Sigmoid colon (tissue), 7 donors: ENCODE data around the gene MID1. TPM values are rescaled to one million over a fixed set of nuclear protein-coding genes. Genes with fewer than 3 reads are reported as not detected.
"Not testable (repeated sequence)": the region's sequence is repeated elsewhere in the genome, so short reads cannot be mapped to it uniquely, and the experiment has no call there.

ENCODE experiments used
- DNase-seq: peaks from one replicate; pipeline ENCODE4 v3.0.0-alpha.2; 2019
- H3K27ac ChIP-seq, 4 donors: fragments of 200-600 bp; sonication (generic); one replicate each; pipeline ENCODE4 v1.5.1; 2016 to 2019; ENCODE audit warnings: mild to moderate bottlenecking in 1 of 4
- H3K27me3 ChIP-seq, 3 donors: fragments of 200-600 bp; sonication (generic); one replicate each; pipeline ENCODE4 v1.5.1; 2019; ENCODE audit warnings: mild to moderate bottlenecking in 1 of 3
- H3K36me3 ChIP-seq, 4 donors: fragments of 200-600 bp; sonication (generic); one replicate each; pipeline ENCODE4 v1.5.1; 2016 to 2019
- H3K4me1 ChIP-seq, 4 donors: fragments of 200-600 bp; sonication (generic); one replicate each; pipeline ENCODE4 v1.5.1; 2017 to 2019
- H3K4me3 ChIP-seq, 4 donors: fragments of 200-600 bp; sonication (generic); one replicate each; pipeline ENCODE4 v1.5.1; 2017 to 2019; ENCODE audit warnings: mild to moderate bottlenecking in 2 of 4, moderate library complexity in 1 of 4
- H3K9me3 ChIP-seq, 4 donors: fragments of 200-600 bp in 3 of 4; sonication (generic) in 3 of 4; one replicate each; pipeline versions ENCODE4 v1.5.1 to v1.6.1; 2013 to 2019
- CTCF ChIP-seq, 4 experiments: fragments of 450-650 bp in 3 of 4; fragments of 200-600 bp in 1 of 4; IDR thresholded peaks; one replicate each; pipeline ENCODE4 v1.5.1; 2016 to 2019; ENCODE audit warnings: antibody characterized with exemption in 4 of 4, mild to moderate bottlenecking in 3 of 4, moderate library complexity in 2 of 4
- EP300 ChIP-seq, 4 donors: sonication (generic); formaldehyde crosslinking; IDR thresholded peaks; one replicate each; pipeline ENCODE4 v1.6.1; 2017; ENCODE audit warnings: antibody characterized with exemption in 4 of 4
- POLR2A ChIP-seq, 2 donors: fragments of 450-650 bp; IDR thresholded peaks; one replicate each; pipeline ENCODE4 v1.6.1; 2016; ENCODE audit warnings: antibody characterized with exemption in 2 of 2, mild to moderate bottlenecking in 2 of 2, moderate library complexity in 2 of 2
- POLR2AphosphoS5 ChIP-seq, 4 donors: sonication (generic); formaldehyde crosslinking; IDR thresholded peaks; one replicate each; pipeline ENCODE4 v1.6.1; 2017; ENCODE audit warnings: antibody characterized with exemption in 4 of 4
- WGBS, 2 donors: extraction: QIAGEN DNeasy Blood & Tissue Kit; methylation state at CpG; one replicate each; pipeline ENCODE4 v1.1.7; 2013; 5-methylcytosine and 5-hydroxymethylcytosine counted together
- intact Hi-C: fragments of 100-400 bp; cut with DNase I; formaldehyde crosslinking; loops from one replicate; pipeline ENCODE4 v1.15.1; 2023
- polyA plus RNA-seq, 3 donors: library from polyadenylated mRNA; stranded (reverse); fragments of 200-250 nt; gene quantifications; one replicate each; pipeline ENCODE4 v1.2.3, GENCODE V29; 2013
- total RNA-seq, 4 donors: library from RNA; depleted of rRNA; stranded (reverse); fragments of >200 nt; gene quantifications; one replicate each; pipeline ENCODE4 v1.1.0, GENCODE V29; 2016
- donor health status: healthy with polysubstance abuse.
- donor health status: Bipolar disorder and iron deficiency.
- donor health status: healthy.

Gene MID1
- total and polyA plus RNA-seq, 7 donors = 3.2 to 77.5 (median 34.6) TPM

- Histone ChIP-seq H3K36me3 (no peaks in the 10 kb centered on the region), H3K4me1 (peaks cover 0 to 18% (median 7%) of the 10 kb centered on the region in 4 donors), H3K9me3 (no peaks in the 10 kb centered on the region), H3K27me3 (no peaks in the 10 kb centered on the region), H3K27ac (peak overlapping the region in 1 of 4 donors; percentile 50), H3K4me3 (no peak overlapping the region)
- no peak for TF ChIP-seq POLR2AphosphoS5 (IDR thresholded peaks at IDR 0.05)
- no peak for TF ChIP-seq POLR2A (IDR thresholded peaks at IDR 0.05)
- no peak for TF ChIP-seq EP300 (IDR thresholded peaks at IDR 0.05)
- no peak for TF ChIP-seq CTCF (IDR thresholded peaks at IDR 0.05)
- WGBS, 2 donors = 94 to 98% methylated on average over 6 of the region's 6 CpGs
- DNase-seq = no peak
- intact Hi-C loops = no loop called here
Measured at GRCh38 chrX:10589098-10589497, 31.3 kb downstream of the MID1 start.

GRCh38 chrX:10584882-10585281 lies 35.5 kb downstream of the MID1 start:
- H3K9me3 ChIP-seq, DNase-seq, H3K27ac ChIP-seq, H3K4me3 ChIP-seq, H3K27me3 ChIP-seq, H3K36me3 ChIP-seq, intact Hi-C loops: not testable (repeated sequence)
- peaks cover 0 to 20% (median 10%) of the 10 kb centered on the region in 4 donors for H3K4me1 ChIP-seq
- 88 to 91% methylated on average over 7 of the region's 7 CpGs for WGBS, 2 donors

- Histone ChIP-seq H3K27ac (peak overlapping the region in 1 of 4 donors; percentile 19), H3K9me3 (no peaks in the 10 kb centered on the region), H3K36me3 (no peaks in the 10 kb centered on the region), H3K27me3 (no peaks in the 10 kb centered on the region), H3K4me3 (no peak overlapping the region), H3K4me1 (peaks cover 0 to 20% (median 12%) of the 10 kb centered on the region in 4 donors)
- intact Hi-C loops = no loop called here
- no peak for TF ChIP-seq EP300 (IDR thresholded peaks at IDR 0.05)
- no peak for TF ChIP-seq POLR2AphosphoS5 (IDR thresholded peaks at IDR 0.05)
- DNase-seq = no peak
Measured at GRCh38 chrX:10582945-10583344, 37.4 kb downstream of the MID1 start.

GRCh38 chrX:10582215-10582733 lies 38.1 kb downstream of the MID1 start:
- Histone ChIP-seq H3K9me3 (no peaks in the 10 kb centered on the region), H3K36me3 (no peaks in the 10 kb centered on the region), H3K27ac (peak overlapping the region in 1 of 4 donors; percentile 19), H3K27me3 (no peaks in the 10 kb centered on the region), H3K4me1 (peaks cover 0 to 24% (median 14%) of the 10 kb centered on the region in 4 donors), H3K4me3 (no peak overlapping the region)
- WGBS, 2 donors = 16 to 68% methylated on average over 3 of the region's 3 CpGs
- no peak for DNase-seq
- intact Hi-C loops = no loop called here
- no peak for TF ChIP-seq POLR2A (IDR thresholded peaks at IDR 0.05)
- no peak for TF ChIP-seq EP300 (IDR thresholded peaks at IDR 0.05)
- TF ChIP-seq POLR2AphosphoS5 (IDR thresholded peaks at IDR 0.05) = no peak
- no peak for TF ChIP-seq CTCF (IDR thresholded peaks at IDR 0.05)

- Histone ChIP-seq H3K36me3 (no peaks in the 10 kb centered on the region), H3K27ac (peak overlapping the region in 3 of 4 donors; percentile 55 to 66 (median 65)), H3K9me3 (peaks cover 0 to 2% (median 0%) of the 10 kb centered on the region in 4 donors), H3K4me3 (peak overlapping the region in 1 of 4 donors; percentile 4), H3K4me1 (peaks cover 0 to 49% (median 19%) of the 10 kb centered on the region in 4 donors), H3K27me3 (no peaks in the 10 kb centered on the region)
- intact Hi-C loops = no loop called here
- WGBS, 2 donors = 58 to 66% methylated on average over 12 of the region's 12 CpGs
- no peak for DNase-seq
- TF ChIP-seq POLR2A (IDR thresholded peaks at IDR 0.05) (no peak), CTCF (IDR thresholded peaks at IDR 0.05) (no peak), POLR2AphosphoS5 (IDR thresholded peaks at IDR 0.05) (no peak), EP300 (IDR thresholded peaks at IDR 0.05) (no peak)
Measured at GRCh38 chrX:10579112-10580011, 41.0 kb downstream of the MID1 start.
